ENCODE results near the gene XRRA1.
"Not testable (repeated sequence)": the region's sequence is repeated elsewhere in the genome, so short reads cannot be mapped to it uniquely, and the experiment has no call there.

The XRRA1 gene

DNA sequence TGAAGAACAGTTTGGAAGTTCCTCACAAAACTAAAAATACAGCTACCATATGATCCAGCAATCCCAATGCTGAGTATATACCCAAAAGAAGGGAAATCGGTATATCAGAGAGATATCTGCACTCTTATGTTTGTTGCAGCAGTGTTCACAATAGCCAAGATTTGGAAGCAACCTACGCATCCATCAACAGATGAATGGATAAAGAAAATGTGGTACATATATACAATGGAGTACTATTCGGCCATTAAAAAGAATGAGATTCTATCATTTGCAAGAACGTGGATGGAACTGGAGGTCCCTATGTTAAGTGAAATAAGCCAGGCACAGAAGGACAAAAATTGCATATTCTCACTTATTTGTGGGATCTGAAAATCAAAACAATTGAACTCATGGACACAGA lies 46.5 kb downstream of the XRRA1 start:
- Histone ChIP-seq H3K9ac (no peak overlapping the region), H3K27ac (no peak overlapping the region), H3K36me3 (peaks cover 48 to 80% (median 69%) of the 10 kb centered on the region in 11 experiments), H3K4me2 (no peak overlapping the region), H4K20me1 (no peaks in the 10 kb centered on the region), H3K4me1 (peaks cover 9 to 23% (median 11%) of the 10 kb centered on the region in 10 experiments), H3K9me3 (replicated peaks in 1 of 11) (peaks cover 46 to 56% (median 52%) of the 10 kb centered on the region in 11 experiments), H3K4me3 (no peak overlapping the region), H3K27me3 (no peaks in the 10 kb centered on the region)
- TF ChIP-seq Cebpa-rat (IDR thresholded peaks at IDR 0.05), result no peak

DNA sequence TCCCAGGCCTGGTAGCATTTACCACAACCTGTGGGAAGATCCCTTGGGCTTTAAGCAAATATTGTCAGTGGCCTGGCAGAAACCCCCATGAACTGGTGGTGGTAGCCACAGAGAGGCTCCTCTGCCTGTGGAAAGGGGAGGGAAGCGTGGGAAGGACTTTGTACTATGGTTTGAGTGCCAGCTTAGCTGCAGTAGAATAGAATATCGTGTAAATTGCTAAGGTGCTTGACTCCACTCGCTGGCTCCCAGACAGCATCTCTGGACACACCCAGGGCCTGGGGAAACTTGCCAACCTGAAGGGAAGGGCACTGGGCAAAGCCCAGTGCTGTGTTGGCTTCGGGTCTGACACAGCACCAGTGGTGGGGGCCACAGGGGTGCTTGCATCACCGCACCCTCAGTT lies 52.6 kb downstream of the XRRA1 start:
- H4K20me1 ChIP-seq, result peaks cover 0 to 4% (median 0%) of the 10 kb centered on the region in 11 experiments; a peak in 1 of 22 replicates
- no peak overlapping the region for H3K4me2 ChIP-seq
- no peak overlapping the region for H3K4me3 ChIP-seq
- H3K27me3 ChIP-seq, result no peaks in the 10 kb centered on the region
- 0 out of 20 replicates have a peak, but pooled peaks cover 0 to 5% (median 0%) of the 10 kb centered on the region in 10 experiments for H3K4me1 ChIP-seq
- H3K9me3 ChIP-seq (replicated peaks in 1 of 11), result peaks cover 49 to 73% (median 61%) of the 10 kb centered on the region in 11 experiments
- no peak for TF ChIP-seq Cebpa-rat (IDR thresholded peaks at IDR 0.05)
- H3K9ac ChIP-seq, result no peak overlapping the region
- H3K36me3 ChIP-seq, result peaks cover 49 to 78% (median 60%) of the 10 kb centered on the region in 11 experiments
- no peak overlapping the region for H3K27ac ChIP-seq

DNA sequence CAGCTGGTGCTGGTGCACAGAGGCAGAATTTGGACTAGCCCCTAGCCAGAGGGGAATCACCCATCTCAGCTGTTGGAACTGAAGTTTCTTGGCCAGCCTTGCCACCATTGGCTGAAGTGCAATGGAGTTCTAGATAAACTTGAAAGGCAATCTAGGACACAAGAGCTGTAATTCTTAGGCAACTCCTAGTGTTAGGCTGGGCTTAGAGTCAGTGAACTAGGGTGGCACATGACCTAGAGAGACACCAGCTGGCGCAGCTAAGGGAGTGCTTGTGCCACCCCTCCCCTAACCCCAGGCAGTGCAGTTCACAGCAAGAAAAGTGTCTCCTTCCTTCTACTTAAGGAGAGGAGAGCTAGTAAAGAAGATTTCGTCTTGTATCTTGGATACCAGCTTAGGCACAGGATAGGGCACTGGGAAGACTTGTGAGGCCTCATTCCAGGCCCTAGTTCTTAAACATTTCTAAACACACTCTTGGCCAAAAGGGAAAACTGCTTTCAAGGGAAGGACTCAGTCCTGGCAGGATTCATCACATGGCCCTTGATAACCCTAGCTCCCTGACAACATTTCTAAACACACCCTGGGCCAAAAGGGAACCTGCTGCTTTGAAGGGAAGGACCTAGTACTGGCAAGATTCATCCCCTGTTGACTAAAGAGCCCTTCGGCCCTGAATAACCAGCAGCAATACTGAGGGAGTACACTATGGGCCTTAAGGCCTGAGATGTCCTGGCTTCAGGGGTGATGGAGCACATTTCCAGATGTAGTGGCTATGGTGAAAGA lies 53.4 kb downstream of the XRRA1 start:
- no peak for TF ChIP-seq Cebpa-rat (IDR thresholded peaks at IDR 0.05)
- H4K20me1 ChIP-seq, result peaks cover 0 to 4% (median 0%) of the 10 kb centered on the region in 11 experiments; a peak in 1 of 22 replicates
- H3K27me3 ChIP-seq, result no peaks in the 10 kb centered on the region
- no peak overlapping the region for H3K4me2 ChIP-seq
- H3K4me1 ChIP-seq, result 0 out of 20 replicates have a peak, but pooled peaks cover 0 to 5% (median 0%) of the 10 kb centered on the region in 10 experiments
- no peak overlapping the region for H3K9ac ChIP-seq
- no peak overlapping the region for H3K4me3 ChIP-seq
- peaks cover 41 to 70% (median 53%) of the 10 kb centered on the region in 11 experiments for H3K36me3 ChIP-seq
- no peak overlapping the region for H3K27ac ChIP-seq
- H3K9me3 ChIP-seq (replicated peaks in 1 of 11), result peaks cover 41 to 65% (median 53%) of the 10 kb centered on the region in 11 experiments

DNA sequence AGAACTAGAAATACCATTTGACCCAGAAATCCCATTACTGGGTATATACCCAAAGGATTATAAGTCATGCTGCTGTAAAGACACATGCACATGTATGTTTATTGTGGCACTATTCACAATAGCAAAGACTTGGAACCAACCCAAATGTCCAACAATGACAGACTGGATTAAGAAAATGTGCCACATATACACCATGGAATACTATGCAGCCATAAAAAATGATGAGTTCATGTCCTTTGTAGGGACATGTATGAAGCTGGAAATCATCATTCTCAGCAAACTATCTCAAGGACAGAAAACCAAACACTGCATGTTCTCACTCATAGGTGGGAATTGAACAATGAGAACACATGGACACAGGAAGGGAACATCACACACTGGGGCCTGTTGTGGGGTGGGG lies 55.9 kb downstream of the XRRA1 start:
- peaks cover 24 to 49% (median 37%) of the 10 kb centered on the region in 11 experiments for H3K9me3 ChIP-seq (replicated peaks in 1 of 11)
- H3K9ac ChIP-seq, H3K27ac ChIP-seq, H3K4me3 ChIP-seq, H3K4me2 ChIP-seq, H3K27me3 ChIP-seq, H3K4me1 ChIP-seq, H4K20me1 ChIP-seq: not testable (repeated sequence)
- H3K36me3 ChIP-seq, result peaks cover 32 to 53% (median 40%) of the 10 kb centered on the region in 11 experiments

DNA sequence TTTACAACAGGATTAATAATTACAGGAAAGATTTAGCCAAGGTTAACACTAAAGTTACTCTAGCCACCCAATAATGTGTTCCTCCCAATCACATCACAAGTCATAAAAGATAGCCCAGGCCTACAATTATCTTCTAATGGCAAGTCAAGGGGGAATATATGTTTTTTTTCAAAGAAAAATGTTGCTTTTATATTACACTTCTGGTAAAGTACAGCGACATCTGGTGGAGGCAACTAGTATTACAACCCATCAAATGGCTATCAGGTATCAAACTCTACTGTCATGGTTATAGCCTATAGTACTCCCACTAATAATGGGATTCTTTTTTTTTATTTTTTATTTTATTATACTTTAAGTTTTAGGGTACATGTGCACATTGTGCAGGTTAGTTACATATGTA lies 71.8 kb downstream of the XRRA1 start:
- Histone ChIP-seq H3K36me3 (peaks cover 41 to 52% (median 50%) of the 10 kb centered on the region in 11 experiments), H3K4me2 (no peak overlapping the region), H3K9ac (no peak overlapping the region), H3K27me3 (no peaks in the 10 kb centered on the region), H3K4me1 (no peaks in the 10 kb centered on the region), H3K9me3 (replicated peaks in 1 of 11) (peaks cover 41 to 53% (median 52%) of the 10 kb centered on the region in 11 experiments), H4K20me1 (no peaks in the 10 kb centered on the region), H3K4me3 (no peak overlapping the region), H3K27ac (no peak overlapping the region)
- no peak for TF ChIP-seq Cebpa-rat (IDR thresholded peaks at IDR 0.05)

DNA sequence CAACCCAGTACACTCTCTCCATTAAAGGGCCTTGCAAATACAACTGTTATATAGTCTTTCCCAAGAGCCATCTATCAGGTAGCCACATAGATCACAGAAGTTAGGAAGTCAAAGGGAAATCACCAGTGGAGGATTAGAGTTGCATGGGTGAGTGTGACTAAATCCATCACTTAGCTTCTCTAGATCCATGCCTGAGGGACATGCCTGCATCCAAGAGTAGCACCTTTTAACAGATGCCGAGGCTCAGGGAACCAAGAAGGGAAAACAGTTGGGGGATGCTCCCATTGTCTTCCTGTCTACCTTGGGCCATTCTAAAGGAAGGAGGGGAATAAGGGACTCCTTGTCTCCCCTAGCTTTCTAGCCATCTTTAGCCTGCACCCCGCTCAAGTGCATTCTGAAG lies 77.9 kb downstream of the XRRA1 start:
- H3K4me2 ChIP-seq, result no peak overlapping the region

DNA sequence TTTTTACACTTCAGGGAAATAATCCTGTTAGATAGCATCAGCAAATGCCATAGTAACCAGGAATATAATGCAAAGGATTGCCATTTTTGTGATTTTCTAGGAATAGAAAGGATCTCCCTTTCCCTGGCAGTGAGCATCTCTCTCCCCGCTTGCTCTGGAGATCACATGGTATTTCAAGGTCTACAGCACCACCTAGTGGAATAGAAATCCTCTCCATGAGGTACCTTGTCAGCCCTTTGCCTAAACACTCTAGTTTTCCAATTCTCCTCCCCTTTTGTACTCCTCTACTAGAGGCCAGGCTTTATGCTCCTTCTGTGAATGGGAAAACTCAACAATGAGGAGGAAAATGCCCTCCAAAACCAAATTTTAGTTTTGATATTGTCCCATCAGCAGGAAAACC lies 78.4 kb downstream of the XRRA1 start:
- no peak for TF ChIP-seq Cebpa-rat (IDR thresholded peaks at IDR 0.05)
- Histone ChIP-seq H3K9ac (no peak overlapping the region), H3K4me3 (peak overlapping the region in 4 of 10 experiments; percentile 6 to 25 (median 15); a peak in 2 of 20 replicates)

More for the DNA sequence above, 77.9 kb downstream of the XRRA1 start:
- Histone ChIP-seq H3K27ac (no peak overlapping the region), H3K4me1 (no peaks in the 10 kb centered on the region), H3K4me3 (peak overlapping the region in 6 of 10 experiments; percentile 3 to 47 (median 22); a peak in 7 of 20 replicates), H4K20me1 (no peaks in the 10 kb centered on the region), H3K9me3 (replicated peaks in 1 of 11) (peaks cover 90 to 100% (median 100%) of the 10 kb centered on the region in 11 experiments), H3K27me3 (no peaks in the 10 kb centered on the region), H3K36me3 (peaks cover 93 to 100% (median 98%) of the 10 kb centered on the region in 11 experiments), H3K9ac (no peak overlapping the region)
- TF ChIP-seq Cebpa-rat (IDR thresholded peaks at IDR 0.05), result no peak

DNA sequence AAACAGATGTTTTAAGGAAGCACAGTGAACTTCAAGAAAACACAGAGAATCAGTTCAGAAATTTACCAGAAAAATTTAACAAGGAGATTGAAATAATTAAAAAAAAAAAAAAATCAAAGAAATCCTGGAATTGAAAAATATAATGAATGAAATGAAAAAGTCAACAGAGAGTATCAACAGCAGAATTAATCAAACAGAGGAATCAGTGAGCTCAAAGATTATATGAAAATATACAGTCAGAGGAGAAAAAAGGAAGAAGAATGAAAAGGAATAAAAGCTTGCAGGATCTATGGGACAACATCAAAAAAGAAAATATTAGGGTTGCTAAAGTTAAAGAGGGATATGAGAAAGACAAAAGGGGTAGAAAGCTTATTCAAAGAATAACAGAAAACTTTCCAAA lies 82.3 kb downstream of the XRRA1 start:
- peaks cover 98 to 100% (median 100%) of the 10 kb centered on the region in 11 experiments for H3K9me3 ChIP-seq (replicated peaks in 1 of 11)
- no peak for TF ChIP-seq Cebpa-rat (IDR thresholded peaks at IDR 0.05)
- H3K27me3 ChIP-seq, result no peaks in the 10 kb centered on the region
- no peaks in the 10 kb centered on the region for H3K4me1 ChIP-seq
- no peak overlapping the region for H3K4me2 ChIP-seq
- no peaks in the 10 kb centered on the region for H4K20me1 ChIP-seq
- H3K36me3 ChIP-seq, result peaks cover 94 to 100% (median 99%) of the 10 kb centered on the region in 11 experiments
- no peak overlapping the region for H3K9ac ChIP-seq
- H3K4me3 ChIP-seq, result peak overlapping the region in 5 of 10 experiments; percentile 11 to 42 (median 32); a peak in 3 of 20 replicates
- no peak overlapping the region for H3K27ac ChIP-seq

More for the DNA sequence above, 78.4 kb downstream of the XRRA1 start:
- Histone ChIP-seq H3K9me3 (replicated peaks in 1 of 11) (peaks cover 90 to 100% (median 100%) of the 10 kb centered on the region in 11 experiments), H3K4me1 (no peaks in the 10 kb centered on the region), H3K4me2 (no peak overlapping the region), H3K36me3 (peaks cover 93 to 100% (median 98%) of the 10 kb centered on the region in 11 experiments), H3K27ac (no peak overlapping the region), H4K20me1 (no peaks in the 10 kb centered on the region), H3K27me3 (no peaks in the 10 kb centered on the region)

DNA sequence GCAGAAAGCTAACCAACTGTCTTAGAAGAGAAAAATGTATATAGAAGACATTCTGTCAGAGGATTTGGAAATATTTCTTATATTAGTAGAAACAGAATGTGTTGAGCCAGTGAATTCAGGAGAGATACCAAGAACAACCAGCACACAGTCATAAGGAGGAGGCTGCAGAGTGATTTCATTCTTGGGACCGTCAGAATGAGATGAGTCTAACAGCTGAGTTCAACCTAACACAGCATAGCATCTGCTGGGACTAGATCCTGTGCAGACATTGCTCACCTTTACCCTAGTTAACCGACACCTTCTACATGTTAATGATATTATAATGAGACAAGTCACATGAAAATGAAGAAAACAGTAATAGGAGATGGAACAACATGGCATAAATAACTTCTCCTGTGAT lies 85.5 kb downstream of the XRRA1 start:
- H3K36me3 ChIP-seq, result peaks cover 95 to 100% (median 99%) of the 10 kb centered on the region in 11 experiments
- no peaks in the 10 kb centered on the region for H3K4me1 ChIP-seq
- peaks cover 87 to 97% (median 92%) of the 10 kb centered on the region in 11 experiments for H3K9me3 ChIP-seq (replicated peaks in 1 of 11)
- H3K4me3 ChIP-seq, result no peak overlapping the region
- no peak overlapping the region for H3K4me2 ChIP-seq
- no peaks in the 10 kb centered on the region for H4K20me1 ChIP-seq
- no peaks in the 10 kb centered on the region for H3K27me3 ChIP-seq
- H3K27ac ChIP-seq, result no peak overlapping the region
- no peak for TF ChIP-seq Cebpa-rat (IDR thresholded peaks at IDR 0.05)
- H3K9ac ChIP-seq, result no peak overlapping the region

All from BLaER1 treated with 17β-estradiol and CSF1 and Interleukin-3, amounts not matched to agents 10 nM and 100 nM (cell line).